K562 (cell line): ENCODE results near the gene MYL4. TPM values are rescaled to one million over a fixed set of nuclear protein-coding genes. Genes with fewer than 3 reads are reported as not detected.
"Not testable (repeated sequence)": the region's sequence is repeated elsewhere in the genome, so short reads cannot be mapped to it uniquely, and the experiment has no call there.

Experiments used
- ATAC-seq: fragments of 200-7000 bp; cut with Tn5 transposase; 3 replicates; pipeline ENCODE4 v1.9.1; 2020; ENCODE audit warnings: moderate library complexity
- BruUV-seq: library from RNA; stranded (reverse); fragments of 400-500 nt; replicated peaks from 2 replicates; lab custom pipeline; 2021; lab: Mats Ljungman, UMichigan
- CTCF ChIA-PET: fragments of 300-600 bp; formaldehyde crosslinking; extraction: SDS; loops from one replicate; lab custom pipeline; 2021; ENCODE audit warnings: low intra/inter-chr PET ratio; lab: Yijun Ruan, JAX
- POLR2A ChIA-PET: fragments of 300-600, 350-650 bp; sonication (Branson Sonifier 250); formaldehyde crosslinking; extraction: SDS; loops from one replicate; lab custom pipeline; 2021; ENCODE audit warnings: antibody characterized with exemption, inconsistent platforms; lab: Yijun Ruan, JAX
- DNase-seq, 4 experiments: peaks; one replicate each; pipeline versions ENCODE4 v3.0.0 to v3.0.0-alpha.2; 2011 to 2018; ENCODE audit warnings: low spot score in 3 of 4, mixed read lengths in 3 of 4; ENCODE audit errors: extremely low read depth in 1 of 4
- FAIRE-seq: peaks from 2 replicates; lab custom pipeline; 2011; peaks lifted over from hg19 to GRCh38; lab: Jason Lieb, UNC
- H2AFZ ChIP-seq: 2 replicates; pipeline ENCODE4 v1.6.0; 2011; ENCODE audit warnings: low read depth, low read length, control low read depth, inconsistent platforms
- H3K27ac ChIP-seq: fragments of 200-600 bp; 3 replicates; pipeline ENCODE4 v1.8.0; 2011; ENCODE audit warnings: low read depth, mild to moderate bottlenecking, control low read depth, inconsistent platforms, low read length, moderate library complexity, mixed read lengths; ENCODE audit errors: extremely low read depth
- H3K27me3 ChIP-seq, 2 experiments: fragments of 300-600 bp in 1 of 2; 2 replicates in 1 of 2; 3 replicates in 1 of 2; pipeline versions ENCODE4 v1.6.0 to v1.8.0; 2011; ENCODE audit warnings: inconsistent platforms in 2 of 2, low read length in 2 of 2, mild to moderate bottlenecking in 1 of 2, mixed read lengths in 1 of 2, moderate library complexity in 1 of 2; ENCODE audit not compliant: control insufficient read depth in 2 of 2, insufficient read depth in 2 of 2
- H3K36me3 ChIP-seq: fragments of 300-600 bp; 3 replicates; pipeline ENCODE4 v1.8.0; 2011; ENCODE audit warnings: mild to moderate bottlenecking, low read length, inconsistent platforms; ENCODE audit not compliant: control insufficient read depth, insufficient read depth
- H3K4me1 ChIP-seq, 2 experiments: fragments of 200-600 bp in 1 of 2; replicated peaks in 1 of 2; 2 replicates in 1 of 2; 3 replicates in 1 of 2; pipeline versions ENCODE4 v1.5.1 to v1.8.0; 2011; ENCODE audit warnings: inconsistent platforms in 2 of 2, low read length in 2 of 2, mild to moderate bottlenecking in 1 of 2, mixed read lengths in 1 of 2, moderate library complexity in 1 of 2; ENCODE audit not compliant: control insufficient read depth in 2 of 2, insufficient read depth in 2 of 2
- H3K4me2 ChIP-seq: 2 replicates; pipeline ENCODE4 v1.6.1; 2011; ENCODE audit warnings: low read length, control low read depth, inconsistent platforms, mixed read lengths; ENCODE audit not compliant: insufficient read depth
- H3K4me3 ChIP-seq: fragments of 200-600 bp; sonication (generic), shearing (Covaris generic); 2 replicates; pipeline ENCODE4 v1.5.1; 2016; ENCODE audit warnings: control low read depth, inconsistent platforms
- H3K79me2 ChIP-seq: fragments of 200-600 bp; 3 replicates; pipeline ENCODE4 v1.8.0; 2011; ENCODE audit warnings: low read length, inconsistent platforms; ENCODE audit not compliant: control insufficient read depth, insufficient read depth
- H3K9ac ChIP-seq, 2 experiments: 2 replicates each; pipeline versions ENCODE4 v1.6.0 to v1.6.1; 2011; ENCODE audit warnings: low read depth in 2 of 2, low read length in 2 of 2, control low read depth in 1 of 2, inconsistent platforms in 1 of 2, mild to moderate bottlenecking in 1 of 2, mixed read lengths in 1 of 2; ENCODE audit not compliant: insufficient read depth in 1 of 2
- H3K9me1 ChIP-seq: one replicate; pipeline ENCODE4 v1.6.0; 2011; ENCODE audit warnings: inconsistent platforms, mild to moderate bottlenecking, low read length, moderate library complexity; ENCODE audit not compliant: control insufficient read depth, insufficient read depth
- H3K9me3 ChIP-seq: replicated peaks from 2 replicates; pipeline ENCODE4 v1.5.1; 2011; ENCODE audit warnings: low read depth, low read length, inconsistent platforms; ENCODE audit not compliant: control insufficient read depth, insufficient read depth
- H4K20me1 ChIP-seq: replicated peaks from 2 replicates; pipeline ENCODE4 v1.6.1; 2011; ENCODE audit warnings: low read length, inconsistent platforms, mixed read lengths; ENCODE audit not compliant: control insufficient read depth, insufficient read depth
- ADNP ChIP-seq: fragments of 200-800 bp; sonication (Bioruptor generic); IDR thresholded peaks from 2 replicates; pipeline ENCODE4 v1.6.1; 2016; ENCODE audit warnings: missing genetic modification characterization, missing compliant biosample characterization
- ELK3 ChIP-seq: fragments of 450-650 bp; formaldehyde crosslinking; IDR thresholded peaks from 2 replicates; pipeline ENCODE4 v1.4.0; 2020; ENCODE audit warnings: mild to moderate bottlenecking
- KDM1A ChIP-seq, 2 experiments: fragments of 450-650 bp; IDR thresholded peaks; 2 replicates each; pipeline ENCODE4 v1.6.1; 2016; ENCODE audit warnings: mild to moderate bottlenecking in 2 of 2
- MTF1 ChIP-seq: fragments of 250-450 bp; sonication (Bioruptor Pico); IDR thresholded peaks from 2 replicates; pipeline ENCODE4 v1.9.0; 2021; ENCODE audit warnings: moderate library complexity, mild to moderate bottlenecking, inconsistent platforms, borderline replicate concordance
- POLR2B ChIP-seq: fragments of 450-650 bp; IDR thresholded peaks from 2 replicates; pipeline ENCODE4 v1.6.1; 2018; ENCODE audit warnings: low read depth; ENCODE audit not compliant: partially characterized antibody
- RBFOX2 ChIP-seq: fragments of 200-400 bp; formaldehyde crosslinking; IDR thresholded peaks from 2 replicates; pipeline ENCODE4 v1.6.1; 2017; ENCODE audit warnings: low read depth, mild to moderate bottlenecking, low read length, moderate library complexity
- TARDBP ChIP-seq: fragments of 450-650 bp; IDR thresholded peaks from 2 replicates; pipeline ENCODE4 v1.6.1; 2016
- ZBTB17 ChIP-seq: fragments of 450-650 bp; formaldehyde crosslinking; IDR thresholded peaks from 2 replicates; pipeline ENCODE4 v1.4.0; 2020; ENCODE audit warnings: mild to moderate bottlenecking
- ZFP30 ChIP-seq: fragments of 250-450 bp; sonication (Bioruptor Pico); IDR thresholded peaks from 2 replicates; pipeline ENCODE4 v1.8.0; 2022; ENCODE audit warnings: moderate library complexity, mild to moderate bottlenecking, inconsistent platforms, borderline replicate concordance
- ZNF384 ChIP-seq: IDR thresholded peaks from 2 replicates; pipeline ENCODE4 v1.6.1; 2012; ENCODE audit warnings: low read depth, low read length, improper control_type of control experiment
- ZNF699 ChIP-seq: fragments of 250-450 bp; sonication (Bioruptor Pico); IDR thresholded peaks from 2 replicates; pipeline ENCODE4 v1.8.0; 2021; ENCODE audit warnings: mild to moderate bottlenecking, moderate library complexity; ENCODE audit not compliant: insufficient replicate concordance
- WGBS: fragments of 100-300 bp; shearing (Covaris generic); methylation state at CpG from one replicate; pipeline ENCODE4 v1.1.6; 2016; ENCODE audit warnings: low coverage, mixed read lengths; ENCODE audit not compliant: insufficient coverage; ENCODE audit errors: missing lambda C conversion rate; 5-methylcytosine and 5-hydroxymethylcytosine counted together
- in situ Hi-C: fragments of 300-500 bp; cut with MboI; formaldehyde crosslinking; loops from 4 replicates; pipeline ENCODE4 v1.15.0; 2018; ENCODE audit warnings: inconsistent platforms, mixed read lengths
- intact Hi-C: fragments of 100-400 bp; cut with micrococcal nuclease; formaldehyde crosslinking; loops from 2 replicates; pipeline ENCODE4 v1.14.2; 2022
- polyA plus RNA-seq, 8 experiments: library from polyadenylated mRNA; depleted of rRNA in 4 of 8; stranded (reverse) in 5 of 8; unstranded in 3 of 8; fragments of >200 nt; fragmentation: Nextera tagmentation in 2 of 8; fragmentation: Illumina TruSeq in 1 of 8; extraction: Ambion mirVana in 2 of 8; extraction: Trizol in 1 of 8; gene quantifications; 2 replicates each; pipeline versions ENCODE4 v1.2.1 to v1.2.3, GENCODE V29; 2011 to 2014; ENCODE audit warnings: inconsistent platforms in 1 of 8, missing spikeins in 1 of 8
- total RNA-seq, 7 experiments: library from RNA; depleted of rRNA in 6 of 7; stranded (reverse); fragments of >200 nt in 6 of 7; fragmentation: Illumina TruSeq in 2 of 7; extraction: Trizol in 2 of 7; gene quantifications; 2 replicates each; pipeline versions ENCODE4 v1.2.1 to v1.2.3, GENCODE V29; 2011 to 2021; ENCODE audit warnings: low replicate concordance in 1 of 7
- TF ChIP-seq, protein P1 (sequence below): fragments of 250-450 bp; sonication (Bioruptor Pico); IDR thresholded peaks from 2 replicates; pipeline ENCODE4 v1.5.0; 2021; ENCODE audit warnings: mild to moderate bottlenecking, borderline replicate concordance

Gene MYL4
- total and polyA plus RNA-seq, 9 of the 15 experiments (the other 6 are each of a cell fraction or from before 2014, with no cell fraction given) = 117 to 423 (median 221) TPM

DNA sequence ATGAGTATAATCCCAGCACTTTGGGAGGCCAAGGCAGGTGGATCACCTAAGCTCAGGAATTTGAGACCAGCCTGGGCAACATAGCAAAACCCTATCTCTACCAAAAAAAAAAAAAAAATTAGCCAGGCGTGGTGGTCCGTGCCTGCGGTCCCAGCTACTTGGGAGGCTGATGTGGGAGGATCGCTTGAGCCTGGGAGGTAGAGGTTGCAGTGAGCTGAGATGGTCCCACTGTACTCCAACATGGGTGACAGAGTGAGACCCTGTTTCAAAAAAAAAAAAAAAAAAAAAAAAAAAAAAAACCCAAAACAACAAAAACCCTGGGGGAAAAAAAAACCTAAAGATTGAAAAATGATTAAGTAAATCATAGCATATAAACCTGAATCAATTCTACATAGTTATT lies 28.2 kb upstream of the MYL4 start:
- H4K20me1 ChIP-seq, H3K4me3 ChIP-seq, DNase-seq, FAIRE-seq, H3K27ac ChIP-seq, BruUV-seq, intact Hi-C loops, H3K9me3 ChIP-seq, H3K9me1 ChIP-seq, H3K27me3 ChIP-seq, CTCF ChIA-PET, H3K9ac ChIP-seq, in situ Hi-C loops, ATAC-seq, H3K4me2 ChIP-seq, H2AFZ ChIP-seq: not testable (repeated sequence)
- TF ChIP-seq ZNF384 = 0 out of 2 replicates have a peak, but pooled peaks have one; percentile 6
- H3K36me3 ChIP-seq = peaks cover 74% of the 10 kb centered on the region
- peaks cover 99% of the 10 kb centered on the region for H3K79me2 ChIP-seq
- POLR2A ChIA-PET = interaction anchor here (0.6 kb wide), 2 partner anchors 42 to 186 kb away, joined by 3 read pairs; no protein-coding TSS in a partner anchor
- peaks cover 10 to 24% of the 10 kb centered on the region in 2 experiments; a peak in 4 of 5 replicates for H3K4me1 ChIP-seq
- WGBS = no CpG with 5 or more reads among the region's 4 CpGs

- 39% methylated on average over 6 of the region's 6 CpGs for WGBS
- intact Hi-C loops = no loop called here
- no peak for FAIRE-seq
- peak overlapping the region; percentile 21; the same call in 1 of the 3 replicates for H3K27ac ChIP-seq
- no peak overlapping the region for H3K4me3 ChIP-seq
- peak overlapping the region in 1 of 2 experiments; percentile 53; a peak in 1 of 4 replicates for H3K9ac ChIP-seq
- no peaks in the 10 kb centered on the region for H3K27me3 ChIP-seq
- peak overlapping the region; percentile 64 for H3K4me2 ChIP-seq
- peaks cover 40% of the 10 kb centered on the region for H3K36me3 ChIP-seq
- no peak for DNase-seq
- BruUV-seq = no TSS peak
- POLR2A ChIA-PET = interaction anchor here (0.6 to 1.6 kb wide), 6 partner anchors 9 to 23 kb away, joined by 3 to 7 read pairs (median 3); no protein-coding TSS in a partner anchor
- in situ Hi-C loops = no loop called here
- H3K9me3 ChIP-seq = no peaks in the 10 kb centered on the region
- peaks cover 2% of the 10 kb centered on the region for H3K9me1 ChIP-seq
- peaks cover 95% of the 10 kb centered on the region for H3K79me2 ChIP-seq
- H2AFZ ChIP-seq = no peak overlapping the region
- H4K20me1 ChIP-seq = peaks cover 8% of the 10 kb centered on the region; the same call in 1 of the 2 replicates
- ATAC-seq = no peak
- H3K4me1 ChIP-seq = peaks cover 3 to 14% of the 10 kb centered on the region in 2 experiments; a peak in 2 of 5 replicates
- CTCF ChIA-PET = no interaction called here
- TF ChIP-seq ZBTB17 (CRISPR knock-in tag) (no peak), MTF1 (CRISPR knock-in tag) (no peak), ADNP (tag) (no peak), POLR2B (no peak), ELK3 (CRISPR knock-in tag) (no peak), KDM1A (IDR thresholded peaks at IDR 0.05) (0 out of 4 replicates have a peak, but pooled peaks of 1 of the 2 experiments have one; percentile 7), RBFOX2 (peak; percentile 23; the same call in 1 of the 2 replicates), ZFP30 (CRISPR knock-in tag) (no peak), ZNF699 (CRISPR knock-in tag) (no peak), TARDBP (no peak)
- TF ChIP-seq, protein P1, sequence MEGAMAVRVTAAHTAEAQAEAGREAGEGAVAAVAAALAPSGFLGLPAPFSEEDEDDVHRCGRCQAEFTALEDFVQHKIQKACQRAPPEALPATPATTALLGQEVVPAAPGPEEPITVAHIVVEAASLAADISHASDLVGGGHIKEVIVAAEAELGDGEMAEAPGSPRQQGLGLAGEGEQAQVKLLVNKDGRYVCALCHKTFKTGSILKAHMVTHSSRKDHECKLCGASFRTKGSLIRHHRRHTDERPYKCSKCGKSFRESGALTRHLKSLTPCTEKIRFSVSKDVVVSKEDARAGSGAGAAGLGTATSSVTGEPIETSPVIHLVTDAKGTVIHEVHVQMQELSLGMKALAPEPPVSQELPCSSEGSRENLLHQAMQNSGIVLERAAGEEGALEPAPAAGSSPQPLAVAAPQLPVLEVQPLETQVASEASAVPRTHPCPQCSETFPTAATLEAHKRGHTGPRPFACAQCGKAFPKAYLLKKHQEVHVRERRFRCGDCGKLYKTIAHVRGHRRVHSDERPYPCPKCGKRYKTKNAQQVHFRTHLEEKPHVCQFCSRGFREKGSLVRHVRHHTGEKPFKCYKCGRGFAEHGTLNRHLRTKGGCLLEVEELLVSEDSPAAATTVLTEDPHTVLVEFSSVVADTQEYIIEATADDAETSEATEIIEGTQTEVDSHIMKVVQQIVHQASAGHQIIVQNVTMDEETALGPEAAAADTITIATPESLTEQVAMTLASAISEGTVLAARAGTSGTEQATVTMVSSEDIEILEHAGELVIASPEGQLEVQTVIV = no peak
Measured at GRCh38 chr17:47184681-47185080, 24.5 kb upstream of the MYL4 start.
